ENCODE measurements around the gene LDB3.

GRCh38 chr10:86691333-86692022, 23.2 kb downstream of the LDB3 start:
- TF ChIP-seq, protein P1, sequence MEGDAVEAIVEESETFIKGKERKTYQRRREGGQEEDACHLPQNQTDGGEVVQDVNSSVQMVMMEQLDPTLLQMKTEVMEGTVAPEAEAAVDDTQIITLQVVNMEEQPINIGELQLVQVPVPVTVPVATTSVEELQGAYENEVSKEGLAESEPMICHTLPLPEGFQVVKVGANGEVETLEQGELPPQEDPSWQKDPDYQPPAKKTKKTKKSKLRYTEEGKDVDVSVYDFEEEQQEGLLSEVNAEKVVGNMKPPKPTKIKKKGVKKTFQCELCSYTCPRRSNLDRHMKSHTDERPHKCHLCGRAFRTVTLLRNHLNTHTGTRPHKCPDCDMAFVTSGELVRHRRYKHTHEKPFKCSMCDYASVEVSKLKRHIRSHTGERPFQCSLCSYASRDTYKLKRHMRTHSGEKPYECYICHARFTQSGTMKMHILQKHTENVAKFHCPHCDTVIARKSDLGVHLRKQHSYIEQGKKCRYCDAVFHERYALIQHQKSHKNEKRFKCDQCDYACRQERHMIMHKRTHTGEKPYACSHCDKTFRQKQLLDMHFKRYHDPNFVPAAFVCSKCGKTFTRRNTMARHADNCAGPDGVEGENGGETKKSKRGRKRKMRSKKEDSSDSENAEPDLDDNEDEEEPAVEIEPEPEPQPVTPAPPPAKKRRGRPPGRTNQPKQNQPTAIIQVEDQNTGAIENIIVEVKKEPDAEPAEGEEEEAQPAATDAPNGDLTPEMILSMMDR (IDR thresholded peaks at IDR 0.05; ENCODE audit: borderline replicate concordance, extremely low read depth, low read length, poor library complexity, severe bottlenecking), result no peak
- TF ChIP-seq EZH2 (IDR thresholded peaks at IDR 0.05; ENCODE audit: borderline replicate concordance, low read depth, low read length, severe bottlenecking), result no peak
